Fibroblast of the aortic adventitia (primary cell): ENCODE measurements around the gene SETX. TPM values are rescaled to one million over a fixed set of nuclear protein-coding genes. Genes with fewer than 3 reads are reported as not detected.

Source experiments
- DNase-seq: peaks from one replicate; pipeline ENCODE4 v3.0.0-alpha.2; 2010; ENCODE audit warnings: low read depth
- H3K4me3 ChIP-seq: 2 replicates; pipeline ENCODE4 v1.5.1; 2011; ENCODE audit warnings: low read depth, mild to moderate bottlenecking, control low read depth, low read length, moderate library complexity
- total RNA-seq: library from RNA; depleted of rRNA; stranded (reverse); fragments of >200 nt; gene quantifications from 2 replicates; pipeline ENCODE4 v1.2.3, GENCODE V29; 2012; ENCODE audit warnings: low replicate concordance
- TF ChIP-seq, protein P1 (sequence below): IDR thresholded peaks from 2 replicates; pipeline ENCODE4 v1.5.1; 2011; ENCODE audit warnings: mild to moderate bottlenecking, low read length, control low read depth, inconsistent platforms; ENCODE audit not compliant: insufficient read depth

SETX gene
- total RNA-seq, 1 donor = 85.0 TPM

DNA sequence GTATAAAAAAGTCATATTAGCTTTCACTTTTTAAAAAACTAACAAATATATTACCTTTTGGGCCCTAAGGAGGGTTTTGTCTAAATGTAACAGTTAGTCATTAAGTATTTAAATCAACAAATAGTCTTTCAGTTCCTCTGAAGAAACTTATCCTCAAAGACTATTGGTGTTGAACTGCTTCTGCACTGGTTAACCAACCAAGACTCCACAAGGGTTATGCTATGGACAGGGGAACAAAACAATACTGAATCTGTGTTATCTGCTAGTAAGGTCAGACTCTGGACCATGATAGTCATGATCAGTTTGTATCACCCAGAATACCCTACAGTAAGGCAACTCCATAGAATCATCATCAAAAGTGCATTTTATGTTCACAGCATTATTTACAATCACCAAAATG, 42.4 kb downstream of the SETX start:
- TF ChIP-seq, protein P1, sequence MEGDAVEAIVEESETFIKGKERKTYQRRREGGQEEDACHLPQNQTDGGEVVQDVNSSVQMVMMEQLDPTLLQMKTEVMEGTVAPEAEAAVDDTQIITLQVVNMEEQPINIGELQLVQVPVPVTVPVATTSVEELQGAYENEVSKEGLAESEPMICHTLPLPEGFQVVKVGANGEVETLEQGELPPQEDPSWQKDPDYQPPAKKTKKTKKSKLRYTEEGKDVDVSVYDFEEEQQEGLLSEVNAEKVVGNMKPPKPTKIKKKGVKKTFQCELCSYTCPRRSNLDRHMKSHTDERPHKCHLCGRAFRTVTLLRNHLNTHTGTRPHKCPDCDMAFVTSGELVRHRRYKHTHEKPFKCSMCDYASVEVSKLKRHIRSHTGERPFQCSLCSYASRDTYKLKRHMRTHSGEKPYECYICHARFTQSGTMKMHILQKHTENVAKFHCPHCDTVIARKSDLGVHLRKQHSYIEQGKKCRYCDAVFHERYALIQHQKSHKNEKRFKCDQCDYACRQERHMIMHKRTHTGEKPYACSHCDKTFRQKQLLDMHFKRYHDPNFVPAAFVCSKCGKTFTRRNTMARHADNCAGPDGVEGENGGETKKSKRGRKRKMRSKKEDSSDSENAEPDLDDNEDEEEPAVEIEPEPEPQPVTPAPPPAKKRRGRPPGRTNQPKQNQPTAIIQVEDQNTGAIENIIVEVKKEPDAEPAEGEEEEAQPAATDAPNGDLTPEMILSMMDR = no peak
- DNase-seq = no peak
- H3K4me3 ChIP-seq = no peak overlapping the region

DNA sequence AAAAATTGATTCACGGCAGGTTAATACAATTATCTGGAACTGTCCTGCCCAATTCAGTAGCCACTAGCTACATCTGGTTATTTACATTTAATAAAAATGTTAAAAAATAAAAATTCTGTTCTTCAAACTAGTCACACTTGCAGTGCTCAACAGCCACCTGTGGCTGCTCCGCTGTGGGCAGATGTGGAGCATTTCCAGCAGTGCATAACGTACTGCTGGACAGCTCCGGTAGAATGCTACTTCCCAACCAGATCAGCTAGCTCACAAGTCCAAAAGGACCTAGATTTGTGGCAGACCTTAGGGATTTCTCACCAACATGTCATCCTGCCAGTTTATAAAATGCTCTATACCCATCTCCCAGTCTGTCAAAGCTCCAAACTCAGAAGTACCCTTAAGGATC, 42.8 kb downstream of the SETX start:
- no peak overlapping the region for H3K4me3 ChIP-seq
- no peak for DNase-seq
- TF ChIP-seq, protein P1 = no peak

DNA sequence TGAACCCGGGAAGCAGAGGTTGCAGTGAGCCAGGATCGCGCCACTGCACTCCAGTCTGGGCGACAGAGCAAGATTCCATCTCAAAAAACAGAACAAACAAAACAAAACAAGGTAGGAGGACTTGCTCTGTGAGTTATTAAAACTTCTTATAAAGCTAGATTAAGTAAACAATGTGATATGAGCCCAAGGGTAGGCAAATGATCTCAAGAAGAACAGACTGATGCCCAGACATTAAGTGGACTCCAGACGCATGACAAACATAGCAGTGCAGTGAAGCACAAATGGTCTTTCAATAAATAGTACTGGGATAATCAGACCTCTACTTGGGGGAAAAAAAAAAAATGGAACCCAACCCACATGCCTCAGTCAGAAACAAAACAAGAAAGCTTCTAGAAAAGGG, 45.7 kb downstream of the SETX start:
- DNase-seq = no peak
- no peak overlapping the region for H3K4me3 ChIP-seq
- TF ChIP-seq, protein P1 = no peak

DNA sequence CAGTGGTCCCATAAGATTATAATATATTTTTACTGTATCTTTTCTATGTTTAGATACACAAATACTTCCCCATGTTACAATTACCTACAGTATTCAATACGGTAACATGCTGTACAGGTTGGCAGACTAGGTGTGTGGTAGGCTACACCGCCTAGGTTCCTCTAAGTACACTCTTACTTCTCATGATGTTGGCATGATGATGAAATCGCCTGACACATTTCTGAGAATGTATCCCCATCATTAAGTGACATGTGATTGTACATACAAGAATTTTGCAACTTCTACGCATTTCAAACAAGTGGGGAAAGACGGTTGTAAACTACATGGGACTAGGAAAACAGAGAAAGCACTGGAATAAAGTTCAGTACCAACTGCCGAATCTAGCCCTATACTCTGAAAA, 53.3 kb downstream of the SETX start:
- TF ChIP-seq, protein P1 = no peak
- H3K4me3 ChIP-seq = no peak overlapping the region
- DNase-seq = no peak

DNA sequence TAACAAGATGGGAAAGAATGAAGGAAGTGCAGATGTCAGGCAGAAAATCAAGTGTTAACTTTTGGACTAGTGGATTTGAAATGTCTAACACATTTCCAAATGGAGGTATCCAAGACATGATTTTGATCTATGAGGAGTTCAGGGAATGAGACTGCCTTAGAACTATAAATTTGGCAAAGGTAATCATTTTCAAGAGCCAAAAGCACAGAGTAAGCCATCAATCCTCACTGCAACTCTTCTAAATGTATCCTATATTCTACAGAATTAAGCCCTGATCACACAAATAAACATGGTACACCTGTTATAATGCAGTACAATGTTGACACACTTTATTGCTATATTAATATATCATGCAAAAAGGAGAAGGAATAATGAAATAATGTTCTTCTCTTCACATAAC, 55.6 kb downstream of the SETX start:
- TF ChIP-seq, protein P1 = no peak
- no peak overlapping the region for H3K4me3 ChIP-seq
- DNase-seq = no peak

DNA sequence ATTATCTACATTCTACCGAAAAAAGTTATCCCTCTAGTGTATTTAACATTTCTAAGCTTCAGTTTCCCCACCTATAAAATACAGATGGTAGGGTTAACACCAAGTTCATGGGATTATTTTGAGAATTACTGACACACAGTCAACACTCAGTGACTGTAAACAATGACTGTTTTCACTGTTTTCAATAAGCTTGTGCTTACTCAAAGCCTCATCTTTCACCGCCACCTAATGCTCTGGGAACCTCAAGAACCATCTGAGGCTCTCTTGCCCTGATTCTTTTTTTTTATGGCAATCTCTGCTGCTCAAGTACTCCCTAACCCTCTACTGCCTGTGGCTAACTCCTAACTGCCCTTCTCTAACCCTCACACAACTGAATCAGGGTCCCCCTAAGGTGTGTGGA, 59.6 kb downstream of the SETX start:
- no peak for DNase-seq
- no peak overlapping the region for H3K4me3 ChIP-seq
- TF ChIP-seq, protein P1 = no peak

DNA sequence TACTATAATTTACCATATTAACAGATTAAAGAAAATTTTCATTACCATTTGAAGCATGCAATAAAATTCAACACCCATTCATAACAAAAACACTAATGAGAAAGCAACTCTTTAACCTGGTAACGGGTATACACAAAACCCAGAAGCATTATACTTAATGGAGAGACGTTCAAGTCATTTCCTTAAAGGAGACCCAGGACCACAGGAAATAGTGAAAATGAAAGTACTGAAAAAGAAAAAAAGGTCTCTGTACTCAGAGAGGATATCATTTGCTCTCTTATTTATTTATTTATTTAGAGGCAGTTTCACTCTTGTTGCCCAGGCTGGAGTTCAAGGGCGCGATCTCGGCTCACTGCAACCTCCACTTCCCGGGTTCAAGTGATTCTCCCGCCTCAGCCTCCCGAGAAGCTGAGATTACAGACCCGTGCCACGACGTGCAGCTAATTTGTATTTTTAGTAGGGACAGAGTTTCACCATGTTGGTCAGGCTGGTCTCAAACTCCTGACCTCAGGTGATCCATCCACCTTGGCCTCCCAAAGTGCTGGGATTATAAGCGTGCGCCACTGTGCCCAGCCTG, 61.6 kb downstream of the SETX start:
- DNase-seq = no peak
- H3K4me3 ChIP-seq = no peak overlapping the region
- TF ChIP-seq, protein P1 = no peak
